Measurements from ENCODE around the gene TRIO.

TRIO gene

DNA sequence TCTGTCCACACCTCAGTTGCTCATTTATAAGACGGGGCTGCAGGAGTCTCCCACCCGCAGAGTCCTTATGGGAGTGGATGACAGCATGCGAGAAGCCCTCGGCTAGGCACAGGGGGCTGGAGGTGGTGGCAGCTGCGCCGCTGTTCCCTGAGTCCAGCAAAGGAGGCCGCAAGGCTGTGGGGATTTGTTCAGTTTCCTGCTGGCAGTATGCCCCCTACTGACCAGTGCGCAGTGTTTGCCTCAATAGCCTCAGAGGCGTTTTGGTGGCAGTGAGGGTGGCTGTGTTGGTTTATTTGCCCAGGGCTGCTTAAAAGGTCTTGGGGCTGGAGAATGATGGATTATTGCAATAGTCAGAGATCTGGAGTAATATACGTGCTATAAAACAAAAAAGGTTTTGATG, 262.1 kb downstream of the TRIO start:
- DNase-seq: peak; percentile 69

DNA sequence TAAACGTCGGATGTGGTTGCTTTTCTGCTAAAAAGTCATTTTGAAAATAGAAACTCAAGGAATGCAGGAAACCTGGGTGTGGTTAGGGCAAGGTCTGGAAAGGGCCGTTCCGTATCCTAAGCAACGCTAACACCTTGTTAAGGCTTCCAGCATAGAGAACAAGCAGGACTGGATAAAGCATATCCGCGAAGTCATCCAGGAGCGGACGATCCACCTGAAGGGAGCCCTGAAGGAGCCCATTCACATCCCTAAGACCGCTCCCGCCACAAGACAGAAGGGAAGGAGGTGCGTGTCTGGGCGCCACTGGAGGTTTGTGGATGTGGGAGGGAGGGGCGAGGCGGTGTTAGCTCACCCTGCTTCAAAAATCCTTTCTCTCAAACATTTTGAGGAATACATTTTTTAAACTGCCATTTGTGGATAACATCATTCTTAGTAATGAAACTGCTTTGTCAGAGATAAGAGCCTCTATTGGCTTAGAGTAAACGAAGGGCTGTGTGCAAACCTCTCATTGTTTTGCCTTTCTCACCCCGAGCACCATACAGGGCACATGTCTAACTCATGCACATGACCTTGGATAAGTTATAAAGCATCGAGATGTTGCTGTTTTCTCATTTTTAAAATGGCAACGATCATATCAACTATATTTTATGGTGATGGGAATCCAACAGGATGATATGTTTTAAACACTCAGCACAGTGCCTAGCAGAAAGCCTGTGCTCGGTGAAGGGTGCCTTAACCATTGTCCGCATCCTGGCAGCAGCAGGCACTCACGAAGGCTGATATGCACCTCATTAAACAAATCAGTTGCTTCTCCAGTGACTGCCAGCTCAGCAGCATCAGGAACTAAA, 262.8 kb downstream of the TRIO start:
- no peak for DNase-seq

DNA sequence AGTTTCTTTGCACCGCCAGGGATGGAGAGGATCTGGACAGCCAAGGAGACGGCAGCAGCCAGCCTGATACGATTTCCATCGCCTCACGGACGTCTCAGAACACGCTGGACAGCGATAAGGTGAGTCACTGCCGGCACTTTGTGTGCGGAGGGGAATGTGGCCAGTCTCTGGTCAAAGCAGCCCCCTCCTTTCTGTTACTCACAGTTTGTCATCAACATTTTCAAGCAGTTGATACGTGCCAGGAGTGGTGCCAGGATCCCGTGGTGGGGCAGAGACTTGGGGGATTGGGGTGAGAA, 263.4 kb downstream of the TRIO start:
- DNase-seq: peak; percentile 59

DNA sequence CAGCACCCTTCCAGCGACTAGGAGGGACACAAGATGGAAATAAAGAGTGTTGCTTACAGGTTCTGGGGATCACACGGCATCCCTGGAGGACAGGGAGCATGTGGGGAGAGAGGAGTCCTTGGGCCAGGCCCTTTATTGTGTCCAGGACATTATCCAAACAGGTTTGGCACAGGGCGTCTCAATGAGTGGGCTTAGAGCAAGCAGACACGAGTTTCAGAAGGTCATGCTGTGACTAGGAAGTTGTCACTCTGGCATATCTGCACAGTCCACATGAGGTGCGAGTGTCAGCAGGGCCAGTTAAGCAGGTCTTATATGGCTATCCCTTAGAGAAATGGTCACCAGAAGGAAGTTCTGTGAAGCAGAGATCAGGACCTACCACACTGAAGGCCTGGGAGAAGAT, 263.9 kb downstream of the TRIO start:
- no peak for DNase-seq

DNA sequence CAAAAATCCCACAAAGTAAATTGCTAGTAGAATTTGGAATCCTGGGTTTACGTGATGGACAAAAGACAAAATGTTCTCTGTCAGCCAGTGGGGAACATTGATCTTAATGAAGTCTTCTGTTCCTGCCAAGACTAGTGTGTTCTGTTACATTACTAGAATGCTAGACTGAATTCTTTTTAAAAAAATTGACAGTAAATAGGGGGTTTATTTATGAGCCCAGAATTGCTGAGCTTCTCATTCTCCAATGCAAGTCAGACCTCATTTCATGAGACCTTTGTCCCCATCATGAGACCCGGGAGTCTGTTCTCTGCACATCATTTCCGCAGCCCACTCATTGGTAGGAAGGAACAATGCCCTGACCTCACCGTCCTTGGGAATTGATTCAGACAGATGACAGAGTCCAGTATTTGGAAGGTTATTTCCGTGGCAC, 264.6 kb downstream of the TRIO start:
- DNase-seq: no peak

DNA sequence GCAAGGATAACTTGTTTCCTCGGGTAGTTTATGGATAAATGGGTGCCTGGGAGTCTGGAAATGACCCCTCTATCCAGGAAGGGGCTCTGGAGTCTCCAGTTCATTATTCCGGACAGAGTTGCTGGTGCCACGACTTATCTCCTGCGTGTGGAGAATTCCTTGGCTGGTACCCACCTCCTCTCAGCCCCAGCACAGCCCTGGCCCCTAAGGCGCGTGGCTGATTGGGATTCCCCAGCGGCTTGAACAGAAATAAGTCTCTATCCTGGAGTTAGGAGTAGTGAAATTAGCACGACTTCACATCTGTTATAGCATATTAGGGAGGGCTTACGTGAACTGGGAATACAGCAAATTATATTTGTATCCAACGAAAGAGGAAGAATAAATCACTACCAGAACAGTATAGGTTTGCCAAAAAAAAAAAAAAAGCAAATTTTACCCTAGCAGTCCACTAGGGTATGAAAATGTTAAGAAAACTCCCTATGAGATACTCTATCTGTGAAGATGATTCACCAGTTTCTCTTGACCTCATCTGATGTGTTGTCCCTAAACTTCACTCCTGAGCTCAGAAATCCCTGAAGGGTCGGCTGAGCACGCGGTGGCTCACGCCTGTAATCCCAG, 265.9 kb downstream of the TRIO start:
- DNase-seq: no peak

DNA sequence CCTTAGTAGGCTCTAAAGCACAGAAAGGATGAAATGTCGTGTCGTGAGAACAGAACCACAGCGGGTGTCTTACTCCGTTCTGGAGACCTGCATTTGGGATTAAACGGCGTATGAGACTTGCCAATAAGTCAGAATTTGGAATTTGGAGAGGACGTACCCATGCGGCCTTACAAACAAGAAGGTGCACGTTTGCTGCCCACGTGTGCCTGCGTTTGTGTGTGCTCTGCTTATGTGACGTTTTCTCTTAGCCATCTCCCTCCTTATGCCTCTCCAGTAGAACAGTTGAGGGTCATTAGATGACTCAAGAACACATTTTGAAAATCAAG, 266.9 kb downstream of the TRIO start:
- DNase-seq: no peak

DNA sequence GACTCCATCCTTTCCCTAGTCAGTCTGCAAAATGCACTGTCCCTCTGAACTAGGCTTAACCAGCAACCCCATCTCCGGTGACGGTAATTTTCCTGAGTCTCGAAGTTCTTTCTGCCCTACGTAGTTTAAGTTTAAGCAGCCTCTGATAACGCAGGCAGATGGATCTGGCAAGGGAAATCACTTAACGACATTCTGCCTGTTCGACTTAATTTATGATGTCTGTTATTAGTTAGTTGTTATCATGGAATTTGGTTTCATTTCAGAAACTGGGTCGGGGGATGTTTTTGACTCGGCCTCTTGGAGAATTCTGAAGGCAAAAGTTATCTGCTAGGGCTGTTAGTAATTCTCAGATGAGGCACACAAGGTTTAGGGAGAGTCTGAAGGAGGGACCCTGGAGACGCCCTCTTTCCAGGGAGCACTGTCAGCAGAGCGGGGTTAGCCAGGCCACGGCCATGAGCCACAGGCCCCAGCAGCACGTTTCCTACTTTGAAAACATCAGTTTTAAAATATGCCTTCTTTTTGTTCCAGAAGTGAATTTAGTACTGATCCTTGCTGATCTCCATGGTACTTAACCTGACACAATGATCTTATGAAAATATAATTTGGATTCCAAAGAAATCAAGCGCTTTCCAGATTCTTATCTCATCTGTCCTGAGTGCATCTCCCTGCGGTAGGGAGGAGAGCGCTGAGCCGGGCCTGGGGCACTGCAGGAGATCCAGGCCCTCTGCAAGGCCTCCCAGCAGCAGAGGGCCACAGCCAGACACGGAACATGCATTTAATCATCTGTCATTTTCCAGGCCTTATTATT, 267.5 kb downstream of the TRIO start:
- DNase-seq: no peak

DNA sequence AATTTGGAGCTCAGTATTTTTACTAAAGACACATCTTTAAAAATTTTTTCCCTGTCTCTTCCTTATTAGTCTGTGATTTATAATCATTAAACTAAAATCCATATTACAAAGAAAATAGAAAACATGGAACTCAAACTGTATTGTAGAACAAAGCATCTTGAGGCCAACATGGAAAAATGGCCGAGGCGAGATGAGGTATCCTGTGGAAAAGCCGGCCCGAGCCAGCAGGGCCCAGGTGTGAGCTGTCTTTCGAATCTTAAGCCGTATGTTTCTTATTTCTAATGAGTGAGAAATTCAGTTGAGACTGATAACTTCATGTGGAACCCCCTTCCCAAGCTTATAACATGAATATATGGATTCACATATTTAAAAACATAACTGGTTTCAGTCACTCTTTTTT, 268.1 kb downstream of the TRIO start:
- DNase-seq: no peak

DNA sequence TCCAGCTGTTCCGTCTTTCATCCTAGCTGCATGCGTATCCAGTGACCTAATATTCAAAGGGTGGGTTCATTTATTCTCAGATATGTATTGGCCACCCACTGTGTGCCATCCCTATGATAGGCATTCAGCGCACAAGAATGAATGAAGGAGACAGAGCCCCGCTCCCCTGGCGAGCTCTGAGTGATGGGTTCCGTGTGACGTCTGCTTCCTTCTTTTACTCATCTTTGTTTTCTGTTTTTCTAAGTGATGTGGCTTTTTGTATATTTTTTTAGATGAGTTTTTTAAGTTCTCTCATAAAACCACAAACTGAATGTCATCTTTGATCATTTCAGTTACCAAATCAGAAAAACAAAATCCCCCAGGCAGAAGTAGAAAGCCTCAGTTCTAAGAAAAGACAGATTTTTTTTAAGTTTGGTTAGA, 270.2 kb downstream of the TRIO start:
- DNase-seq: no peak

DNA sequence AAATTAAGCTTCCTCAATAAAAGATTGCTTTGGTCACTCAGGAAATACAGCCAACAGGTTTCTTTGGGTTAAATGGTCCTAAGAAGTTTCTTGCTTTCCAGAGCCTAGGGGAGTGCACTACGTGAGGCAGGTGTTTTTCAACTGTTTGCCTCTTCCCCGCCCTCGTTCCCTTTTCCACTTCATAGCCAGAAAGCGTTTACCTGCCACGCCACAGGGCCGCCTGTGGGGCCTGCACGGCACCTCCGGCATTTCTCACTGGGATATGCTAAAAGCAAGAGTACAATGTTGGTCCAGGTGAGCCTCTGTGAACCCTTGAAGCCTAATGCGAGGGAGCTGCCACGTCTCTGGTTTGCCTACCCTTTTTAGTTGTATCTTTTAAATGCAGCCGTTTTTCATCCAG, 270.9 kb downstream of the TRIO start:
- DNase-seq: no peak

DNA sequence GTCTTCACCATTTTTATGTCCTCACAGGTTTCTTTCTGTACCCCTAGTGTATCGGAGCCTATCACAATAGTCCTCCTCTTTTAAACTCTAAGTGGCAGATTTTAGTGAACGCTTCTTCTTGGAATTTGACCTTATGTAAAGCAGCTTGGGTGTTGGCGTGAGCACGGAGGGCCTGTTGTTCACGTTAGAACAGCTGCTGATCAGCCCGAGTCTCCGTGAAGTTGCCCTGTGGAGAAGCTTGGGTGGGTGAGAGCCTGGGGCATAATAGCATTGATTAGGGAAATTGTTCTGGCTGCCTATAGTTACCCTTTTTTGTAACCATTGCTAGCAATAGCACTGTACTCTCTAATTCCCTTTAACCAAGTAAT, 271.5 kb downstream of the TRIO start:
- DNase-seq: no peak

DNA sequence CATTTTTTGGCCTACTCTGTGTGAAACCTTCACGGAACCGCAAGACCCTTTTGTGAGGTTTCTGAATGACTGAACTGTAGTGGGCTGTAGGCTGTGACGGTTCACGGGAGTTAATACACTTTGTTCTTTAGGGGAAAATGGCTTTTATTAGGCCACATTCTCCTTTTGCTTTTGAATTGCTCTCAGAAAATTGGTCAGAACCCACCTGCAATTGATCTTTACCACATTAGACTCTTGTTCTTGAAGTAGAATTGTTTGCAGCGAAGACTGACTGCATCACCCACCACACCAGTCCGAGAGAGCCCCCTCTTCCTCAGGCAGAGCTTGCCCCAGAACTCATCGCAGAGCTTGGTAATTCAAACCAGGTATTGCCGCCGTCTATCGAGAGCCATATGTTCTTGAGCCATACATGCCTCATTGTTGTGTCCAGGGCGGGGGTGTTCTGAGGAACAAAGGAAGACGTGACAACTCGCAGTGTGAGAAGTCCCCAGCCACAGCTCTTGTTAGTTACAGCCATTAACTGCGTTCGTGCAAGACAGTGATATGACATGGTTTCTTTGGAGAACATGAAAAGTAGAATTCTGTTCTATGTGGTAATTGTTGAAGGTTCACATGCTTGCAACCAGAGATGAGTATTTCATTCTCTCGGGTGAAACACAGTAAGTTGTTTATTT, 272.0 kb downstream of the TRIO start:
- no peak for DNase-seq

DNA sequence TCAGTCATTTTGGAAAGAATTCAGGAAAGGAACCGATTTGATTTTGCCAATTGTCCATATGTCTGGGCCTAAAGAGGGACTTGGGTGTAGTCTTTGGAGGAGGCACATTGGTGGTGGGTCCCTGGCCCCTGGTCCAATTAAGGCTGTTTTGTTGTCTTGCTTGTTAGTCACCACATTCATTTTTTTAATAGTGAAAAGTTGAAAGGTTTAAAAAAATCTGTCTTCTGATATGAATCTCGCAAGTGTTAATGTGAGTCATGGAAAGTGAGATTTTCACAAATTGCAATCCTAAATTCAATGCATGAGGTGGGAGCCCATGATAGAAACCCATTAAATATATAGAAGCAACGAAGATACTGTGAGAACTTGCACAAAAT, 272.5 kb downstream of the TRIO start:
- DNase-seq: no peak

DNA sequence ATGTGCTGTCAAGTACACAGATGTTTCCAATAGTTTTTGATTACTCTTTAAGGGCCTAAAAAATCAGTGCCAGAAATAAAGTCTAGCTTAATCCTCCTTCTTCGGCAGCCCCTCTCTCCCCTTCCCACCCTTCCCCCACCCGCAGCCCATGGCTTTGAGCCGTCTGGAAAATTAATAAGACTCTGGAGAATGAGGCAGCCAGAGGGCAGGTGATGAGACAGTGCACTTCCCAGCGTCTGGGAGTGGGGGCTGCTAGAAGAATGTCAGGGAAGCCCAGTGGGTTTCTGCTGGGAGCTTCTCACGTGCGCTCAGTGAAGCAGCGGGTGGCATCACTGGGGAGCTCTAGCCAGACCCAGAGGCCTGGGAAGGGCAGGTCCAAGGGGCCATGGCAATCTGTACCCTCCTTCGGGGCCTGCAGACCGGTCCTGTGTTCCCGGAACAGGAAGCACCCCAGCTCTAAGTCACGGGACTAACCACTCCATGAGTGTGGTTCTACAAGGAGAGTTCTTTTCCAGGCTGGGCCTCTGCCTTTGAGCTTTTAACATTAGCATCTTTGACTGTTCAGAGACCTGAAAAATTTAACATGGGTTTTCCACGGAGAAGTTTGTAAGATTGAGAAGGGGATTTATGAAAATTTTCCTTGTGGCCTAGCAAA, 273.6 kb downstream of the TRIO start:
- no peak for DNase-seq

DNA sequence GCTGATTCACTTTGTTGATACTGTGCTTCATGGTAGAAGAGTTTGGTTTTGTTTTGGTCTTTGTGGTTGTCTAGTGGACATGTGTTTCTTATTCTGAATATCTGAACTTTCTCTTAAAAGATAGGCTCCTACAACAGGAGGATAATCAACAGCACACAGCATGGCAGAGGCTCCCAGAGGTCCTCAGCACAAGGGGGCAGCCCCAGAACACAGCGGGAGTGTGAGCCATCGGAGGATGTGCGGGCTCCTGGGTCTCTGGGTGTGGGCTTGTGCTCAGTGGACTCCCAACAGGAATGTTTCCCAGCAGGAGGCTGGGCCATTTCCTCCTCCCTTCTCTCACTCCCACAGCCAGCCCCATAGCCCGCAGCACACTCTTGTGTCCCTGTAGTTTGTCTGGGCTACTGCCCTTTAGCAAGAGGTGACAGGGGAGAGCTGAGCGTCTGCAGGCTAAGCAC, 274.2 kb downstream of the TRIO start:
- DNase-seq: no peak

DNA sequence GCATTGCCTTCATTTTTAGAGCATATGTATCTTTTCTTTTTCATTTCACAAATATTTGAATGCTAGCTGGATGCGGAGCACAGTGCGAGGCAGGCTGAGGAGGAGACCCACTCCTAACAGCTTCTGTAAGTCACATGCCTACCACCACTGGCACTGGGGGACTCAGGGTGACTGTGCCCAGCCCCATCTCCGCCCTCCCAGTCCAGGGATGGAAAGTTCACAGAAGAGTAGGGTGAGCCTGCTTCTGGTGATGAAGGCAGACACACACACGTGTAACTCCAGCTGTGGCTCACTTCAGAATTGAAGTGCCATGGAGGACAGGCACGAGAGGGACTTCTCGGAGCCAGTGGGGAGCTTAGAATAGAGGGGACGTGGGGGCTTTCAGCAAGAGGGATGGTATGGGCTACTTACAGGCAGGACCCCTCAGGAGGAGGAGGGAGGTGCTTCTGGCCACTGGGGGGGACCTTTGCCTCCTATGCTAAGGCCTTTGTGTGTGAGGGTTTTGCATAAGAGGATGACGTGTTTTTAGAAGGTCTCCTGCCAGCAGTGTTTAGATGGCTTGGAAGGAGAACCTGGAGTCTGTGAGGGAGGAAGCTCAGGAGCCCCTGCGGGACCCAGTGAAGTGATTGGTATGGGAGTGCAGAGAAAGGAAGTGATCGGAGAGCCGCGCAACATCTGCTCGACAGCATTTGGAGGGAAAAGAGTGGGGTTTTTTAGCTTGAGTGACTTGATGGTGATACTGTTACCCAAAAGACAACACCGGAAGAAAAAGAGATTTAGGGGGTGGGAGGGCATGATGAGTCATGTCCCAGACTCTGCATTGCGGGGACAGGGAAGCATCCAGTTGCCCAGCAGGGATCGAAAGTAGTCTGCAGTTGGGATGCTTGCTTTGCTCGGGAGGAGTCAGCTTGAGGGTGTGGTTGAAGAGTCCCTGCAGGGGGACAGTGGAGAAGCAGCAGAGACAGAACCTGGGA, 274.9 kb downstream of the TRIO start:
- DNase-seq: no peak

DNA sequence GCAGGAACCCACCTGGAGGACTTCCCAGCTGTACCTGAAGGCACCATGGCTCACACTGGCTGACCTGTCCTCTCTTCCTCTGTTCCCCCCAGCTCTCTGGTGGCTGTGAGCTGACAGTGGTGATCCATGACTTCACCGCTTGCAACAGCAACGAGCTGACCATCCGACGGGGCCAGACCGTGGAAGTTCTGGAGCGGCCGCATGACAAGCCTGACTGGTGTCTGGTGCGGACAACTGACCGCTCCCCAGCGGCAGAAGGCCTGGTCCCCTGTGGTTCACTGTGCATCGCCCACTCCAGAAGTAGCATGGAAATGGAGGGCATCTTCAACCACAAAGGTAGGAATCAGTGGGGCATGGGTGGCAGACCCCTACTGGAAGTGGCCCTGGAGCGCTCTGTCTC, 276.5 kb downstream of the TRIO start:
- DNase-seq: no peak

DNA sequence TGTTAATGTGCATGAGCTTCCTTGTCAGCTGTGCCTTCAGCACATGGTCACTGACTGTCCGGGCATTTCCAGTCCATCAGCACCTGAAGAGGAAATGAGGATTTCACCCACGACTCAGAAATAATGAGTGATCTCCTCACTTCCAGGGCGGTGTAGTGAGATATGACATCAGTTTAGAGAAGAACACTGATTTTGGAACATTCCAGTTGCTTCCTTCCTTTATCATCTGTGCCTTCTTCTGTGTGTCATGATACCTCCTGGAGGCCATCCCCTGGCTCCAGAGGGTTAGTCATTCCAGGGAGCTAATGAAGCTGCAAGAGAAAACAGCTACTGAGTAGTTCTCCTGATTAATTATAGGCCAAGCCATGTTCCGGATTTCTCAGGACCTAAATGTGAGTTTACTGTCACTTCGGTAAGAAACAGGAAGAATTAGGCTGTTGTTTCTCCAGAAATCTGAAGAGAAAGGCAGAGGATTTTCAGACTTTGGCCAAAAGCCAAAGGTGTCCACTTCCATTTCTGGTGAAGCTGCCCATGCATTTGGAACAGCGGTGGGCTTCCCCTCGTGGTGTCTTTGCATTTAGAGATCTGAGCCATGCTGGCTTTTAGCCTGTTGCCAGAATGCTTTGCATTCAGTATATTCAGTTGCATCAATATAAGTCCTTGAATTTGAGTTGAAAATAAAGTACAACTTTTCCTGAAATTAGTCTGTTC, 277.1 kb downstream of the TRIO start:
- no peak for DNase-seq

DNA sequence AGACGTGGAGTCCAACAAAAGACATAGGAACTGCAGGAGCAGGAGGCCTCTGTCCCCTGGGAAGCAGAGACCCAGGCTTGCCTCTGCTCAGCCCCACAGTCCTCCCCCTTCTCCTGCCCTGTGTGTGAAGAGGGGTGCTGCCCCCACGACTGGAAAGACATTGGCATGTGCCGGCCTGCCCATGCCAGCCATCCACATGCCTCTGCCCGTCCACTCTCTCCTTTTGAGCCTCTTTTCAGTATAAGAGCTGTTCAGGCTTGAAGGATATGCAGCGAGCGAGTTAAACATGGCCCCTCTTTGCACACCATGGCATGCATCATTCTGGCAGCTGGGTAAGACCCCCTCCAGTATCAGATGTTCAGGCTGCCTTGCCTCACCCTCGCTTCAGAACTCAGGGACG, 278.7 kb downstream of the TRIO start:
- no peak for DNase-seq

DNA sequence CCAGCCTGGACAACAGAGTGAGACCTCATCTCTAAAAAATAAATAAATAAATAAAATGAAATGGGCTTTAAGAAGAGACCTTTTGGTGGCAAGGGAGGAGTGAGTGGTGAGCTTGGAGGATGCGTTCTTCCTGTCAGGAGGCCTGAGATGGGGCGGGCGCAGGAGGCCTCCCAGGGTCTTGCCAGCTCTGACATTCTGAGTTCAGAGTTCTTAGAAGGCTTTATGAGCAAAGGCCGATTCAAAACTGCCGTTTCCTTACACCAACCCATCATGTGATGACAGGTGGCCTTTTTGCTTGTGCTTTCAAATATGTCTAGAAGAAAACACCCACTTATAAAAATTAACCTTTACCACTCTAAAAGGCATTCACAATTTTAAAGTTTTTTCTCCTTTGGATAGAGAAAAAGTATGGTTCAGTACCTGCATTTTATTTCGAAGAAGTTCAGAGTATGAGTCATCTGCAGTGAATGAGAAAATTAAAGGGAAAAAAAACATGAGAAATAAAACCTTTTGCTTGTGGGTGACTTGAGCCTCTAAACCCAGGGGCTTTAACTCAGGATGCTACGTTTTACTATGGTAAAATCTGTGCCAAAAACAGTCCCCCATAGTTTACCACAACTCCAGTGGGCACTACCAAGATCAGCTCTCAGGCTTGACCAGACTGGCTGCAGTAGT, 281.0 kb downstream of the TRIO start:
- DNase-seq: no peak
